GM13977 (cell line): Measurements from ENCODE around the gene WDR64.

Source experiments
- DNase-seq: peaks from one replicate; pipeline ENCODE4 v3.0.0; 2012; ENCODE audit warnings: low spot score
- CTCF ChIP-seq: IDR thresholded peaks from 2 replicates; pipeline ENCODE4 v1.5.1; 2012; ENCODE audit warnings: mild to moderate bottlenecking, control low read depth; ENCODE audit not compliant: insufficient read depth; ENCODE audit errors: extremely low read depth, missing control alignments
- in situ Hi-C: fragments of 300-500 bp; cut with MboI; formaldehyde crosslinking; loops from one replicate; pipeline ENCODE4 v1.12.0; 2022; ENCODE audit warnings: low sequenced_read_pairs, low pct_unique_long_range_greater_than_20kb, mixed read lengths, inconsistent platforms; ENCODE audit not compliant: unreplicated experiment

WDR64 gene

GRCh38 chr1:241773991-241774390, 121.9 kb downstream of the WDR64 start:
- in situ Hi-C loops: no loop called here
- DNase-seq: no peak
- TF ChIP-seq CTCF: no peak

GRCh38 chr1:241775021-241775420, 122.9 kb downstream of the WDR64 start:
- no peak for DNase-seq
- TF ChIP-seq CTCF: no peak
- in situ Hi-C loops: no loop called here

- in situ Hi-C loops: no loop called here
- no peak for DNase-seq
- TF ChIP-seq CTCF: no peak
Measured at GRCh38 chr1:241776911-241777310, 124.8 kb downstream of the WDR64 start.

GRCh38 chr1:241778117-241778516, 126.0 kb downstream of the WDR64 start:
- no peak for TF ChIP-seq CTCF
- no peak for DNase-seq
- in situ Hi-C loops: no loop called here

DNA sequence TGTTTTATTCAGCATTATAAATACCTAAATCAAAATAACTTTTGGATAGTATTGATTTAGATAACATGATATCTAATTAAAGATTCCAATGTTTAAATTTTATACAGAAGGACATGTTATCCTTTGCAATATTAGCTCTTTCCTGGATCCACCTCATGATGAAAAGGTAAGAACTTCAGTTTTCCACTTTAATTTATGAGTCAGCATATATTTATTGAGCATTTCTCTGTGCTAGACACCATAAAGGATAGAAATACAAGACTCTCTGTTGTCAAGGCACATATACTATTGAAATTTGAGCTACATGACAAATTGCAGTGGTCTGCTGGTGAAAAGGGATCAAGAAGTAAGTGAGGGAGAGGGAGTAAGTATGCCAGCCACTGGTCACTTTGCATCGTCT, 127.8 kb downstream of the WDR64 start:
- DNase-seq: no peak
- in situ Hi-C loops: no loop called here
- no peak for TF ChIP-seq CTCF

DNA sequence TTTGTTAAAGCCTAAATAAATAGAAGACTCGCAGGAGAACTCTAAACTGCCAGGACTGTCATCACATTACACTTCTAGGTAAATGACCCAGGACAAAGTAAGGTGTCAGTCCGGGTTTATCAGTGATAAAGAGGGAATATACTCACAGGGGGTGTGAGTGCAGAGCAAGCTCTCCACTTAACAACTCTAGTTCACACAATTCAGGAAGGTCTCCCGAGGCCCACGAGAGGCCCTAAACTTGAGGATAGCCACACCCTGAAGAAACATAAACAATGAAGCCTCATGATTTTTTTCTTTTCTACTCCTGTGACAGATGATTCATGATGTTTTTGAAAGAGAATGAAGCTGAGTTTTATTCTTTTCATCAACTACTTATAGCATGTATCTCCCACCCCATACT, 130.3 kb downstream of the WDR64 start:
- TF ChIP-seq CTCF: no peak
- in situ Hi-C loops: no loop called here
- DNase-seq: no peak

- TF ChIP-seq CTCF: no peak
Measured at GRCh38 chr1:241787691-241788090, 135.6 kb downstream of the WDR64 start.

More at GRCh38 chr1:241787691-241788090, 135.6 kb downstream of the WDR64 start:
- in situ Hi-C loops: no loop called here
- DNase-seq: no peak
